LNCaP clone FGC (cell line): ENCODE data around the gene NOL9.
A peak's percentile ranks its signal among the peaks of the same experiment; 100 is the strongest.

Experiments used
- DNase-seq: peaks from one replicate; pipeline ENCODE4 v3.0.0-alpha.2; 2011; ENCODE audit warnings: low read depth
- H3K4me3 ChIP-seq: 2 replicates; pipeline ENCODE4 v1.5.1; 2011; ENCODE audit warnings: mild to moderate bottlenecking, low read depth, low read length, control low read depth
- CTCF ChIP-seq: IDR thresholded peaks from 2 replicates; pipeline ENCODE4 v1.5.1; 2012; ENCODE audit warnings: mild to moderate bottlenecking; ENCODE audit not compliant: control insufficient read depth, insufficient read depth; ENCODE audit errors: extremely low read depth

The NOL9 gene

GRCh38 chr1:6534248-6534822 lies 20.0 kb downstream of the NOL9 start:
- no peak overlapping the region for H3K4me3 ChIP-seq
- TF ChIP-seq CTCF: no peak
- no peak for DNase-seq

- H3K4me3 ChIP-seq: no peak overlapping the region
- TF ChIP-seq CTCF: no peak
- DNase-seq: no peak
These were observed 22.3 kb downstream of the NOL9 start for GRCh38 chr1:6531996-6532395.

- DNase-seq: no peak
- no peak overlapping the region for H3K4me3 ChIP-seq
- no peak for TF ChIP-seq CTCF
These were observed 23.7 kb downstream of the NOL9 start for GRCh38 chr1:6530504-6531160.

GRCh38 chr1:6528492-6528891 lies 25.8 kb downstream of the NOL9 start:
- TF ChIP-seq CTCF: no peak
- no peak for DNase-seq
- H3K4me3 ChIP-seq: no peak overlapping the region

GRCh38 chr1:6526316-6526715 lies 28.0 kb downstream of the NOL9 start:
- no peak for DNase-seq
- TF ChIP-seq CTCF: no peak
- no peak overlapping the region for H3K4me3 ChIP-seq

- peak; percentile 31; the same call in 1 of the 2 replicates for TF ChIP-seq CTCF
- H3K4me3 ChIP-seq: no peak overlapping the region
- no peak for DNase-seq
These were observed 30.7 kb downstream of the NOL9 start for GRCh38 chr1:6523566-6523965.

- DNase-seq: no peak
- no peak overlapping the region for H3K4me3 ChIP-seq
- no peak for TF ChIP-seq CTCF
These were observed 32.8 kb downstream of the NOL9 start for GRCh38 chr1:6521536-6521935.
